HTR-8/SVneo (cell line): ENCODE measurements around the gene LMAN2.

ENCODE experiments used
- DNase-seq: peaks from one replicate; pipeline ENCODE4 v3.0.0; 2011; ENCODE audit warnings: low spot score, mixed read lengths; ENCODE audit not compliant: insufficient read length
- FAIRE-seq: peaks from 2 replicates; lab custom pipeline; 2011; peaks lifted over from hg19 to GRCh38; lab: Jason Lieb, UNC

Gene LMAN2

GRCh38 chr5:177351392-177352329, at the start of gene LMAN2:
LMAN2 (minus strand) TSS chr5:177351668; CDS start chr5:177351647, 21 bp downstream.
- DNase-seq: peak; percentile 97
- FAIRE-seq: peak; percentile 60

- DNase-seq (no peak), FAIRE-seq (no peak)
Measured at GRCh38 chr5:177399997-177400868, 48.8 kb upstream of the LMAN2 start, which contains the start of gene PFN3. PFN3 (minus strand) TSS chr5:177400661; CDS start chr5:177400576, 85 bp downstream.

GRCh38 chr5:177397875-177398390, 46.5 kb upstream of the LMAN2 start:
- no peak for DNase-seq
- FAIRE-seq: no peak

- no peak for FAIRE-seq
- no peak for DNase-seq
Measured at GRCh38 chr5:177396807-177397206, 45.3 kb upstream of the LMAN2 start.

- DNase-seq (no peak), FAIRE-seq (no peak)
Measured at GRCh38 chr5:177396078-177396477, 44.6 kb upstream of the LMAN2 start.

GRCh38 chr5:177393990-177394389, 42.5 kb upstream of the LMAN2 start:
- DNase-seq: no peak
- no peak for FAIRE-seq

GRCh38 chr5:177393206-177393765, 41.8 kb upstream of the LMAN2 start:
- no peak for DNase-seq
- FAIRE-seq: no peak

GRCh38 chr5:177392765-177393164, 41.3 kb upstream of the LMAN2 start:
- DNase-seq (no peak), FAIRE-seq (no peak)

- FAIRE-seq: peak; percentile 92
- peak; percentile 93 for DNase-seq
Measured at GRCh38 chr5:177390363-177391300, 39.2 kb upstream of the LMAN2 start.

- peak; percentile 71 for DNase-seq
- peak; percentile 72 for FAIRE-seq
Measured at GRCh38 chr5:177389241-177390169, 38.0 kb upstream of the LMAN2 start.

- no peak for FAIRE-seq
- DNase-seq: no peak
Measured at GRCh38 chr5:177388521-177389052, 37.1 kb upstream of the LMAN2 start.

GRCh38 chr5:177387405-177387804, 35.9 kb upstream of the LMAN2 start:
- no peak for FAIRE-seq

GRCh38 chr5:177386542-177386941, 35.1 kb upstream of the LMAN2 start:
- no peak for DNase-seq
- FAIRE-seq: no peak

More at GRCh38 chr5:177387405-177387804, 35.9 kb upstream of the LMAN2 start:
- DNase-seq: no peak

GRCh38 chr5:177385720-177386119, 34.3 kb upstream of the LMAN2 start:
- DNase-seq (no peak), FAIRE-seq (no peak)

- DNase-seq (no peak), FAIRE-seq (no peak)
Measured at GRCh38 chr5:177384134-177384533, 32.7 kb upstream of the LMAN2 start, which contains the start of gene SLC34A1. SLC34A1 (plus strand) TSS chr5:177384434; CDS start chr5:177385742, 1,308 bp downstream.

- no peak for FAIRE-seq
- DNase-seq: no peak
Measured at GRCh38 chr5:177383181-177383580, 31.7 kb upstream of the LMAN2 start.

- DNase-seq (no peak), FAIRE-seq (no peak)
Measured at GRCh38 chr5:177382423-177383029, 31.1 kb upstream of the LMAN2 start.
